Cardiac muscle cell (in vitro differentiated cells and primary cell): Measurements from ENCODE around the gene USP37. TPM values are rescaled to one million over a fixed set of nuclear protein-coding genes. Genes with fewer than 3 reads are reported as not detected.
"Not testable (repeated sequence)": the region's sequence is repeated elsewhere in the genome, so short reads cannot be mapped to it uniquely, and the experiment has no call there.

Source experiments
- DNase-seq, 2 donors: peaks; one replicate each; pipeline versions ENCODE4 v3.0.0 to v3.0.0-alpha.2; 2010 to 2017; ENCODE audit warnings: low read depth in 1 of 2, low spot score in 1 of 2
- H3K27ac ChIP-seq: fragments of 200-600 bp; sonication (generic); 2 replicates; pipeline ENCODE4 v1.5.1; 2016
- H3K27me3 ChIP-seq: fragments of 200-600 bp; sonication (generic); 2 replicates; pipeline ENCODE4 v1.6.0; 2016; ENCODE audit warnings: control low read depth
- H3K36me3 ChIP-seq: fragments of 200-600 bp; sonication (generic); 2 replicates; pipeline ENCODE4 v1.5.1; 2016; ENCODE audit warnings: control low read depth
- H3K4me1 ChIP-seq: fragments of 200-600 bp; sonication (generic); 2 replicates; pipeline ENCODE4 v1.8.1; 2017; ENCODE audit warnings: low read depth, mild to moderate bottlenecking, mixed run types
- H3K4me3 ChIP-seq: fragments of 200-600 bp; sonication (generic); 2 replicates; pipeline ENCODE4 v1.5.1; 2016; ENCODE audit warnings: mild to moderate bottlenecking
- H3K9me3 ChIP-seq: fragments of 200-600 bp; sonication (generic); 2 replicates; pipeline ENCODE4 v1.5.1; 2017; ENCODE audit warnings: low read depth, mild to moderate bottlenecking, control low read depth
- CTCF ChIP-seq: IDR thresholded peaks from 2 replicates; pipeline ENCODE4 v1.5.1; 2012; ENCODE audit warnings: low read depth, mild to moderate bottlenecking, low read length
- polyA plus RNA-seq: library from polyadenylated mRNA; unstranded; fragments of >200 nt; fragmentation: Nextera tagmentation; extraction: Ambion mirVana; gene quantifications from 2 replicates; pipeline ENCODE4 v1.2.1, GENCODE V29; 2016
- total RNA-seq: library from RNA; depleted of rRNA; stranded (reverse); fragments of >200 nt; gene quantifications from 2 replicates; pipeline ENCODE4 v1.2.3, GENCODE V29; 2016

The USP37 gene
- total and polyA plus RNA-seq, 2 experiments from 2014 or later = 5.8 to 14.3 TPM

- Histone ChIP-seq H3K27ac (no peak overlapping the region), H3K36me3 (peaks cover 5% of the 10 kb centered on the region), H3K4me1 (peaks cover 13% of the 10 kb centered on the region), H3K27me3 (no peaks in the 10 kb centered on the region), H3K9me3 (no peaks in the 10 kb centered on the region), H3K4me3 (no peak overlapping the region)
- no peak for TF ChIP-seq CTCF
- no peak for DNase-seq
Measured at GRCh38 chr2:218566296-218566695, 1.9 kb downstream of the USP37 start.

GRCh38 chr2:218564056-218564455 lies 4.1 kb downstream of the USP37 start:
- Histone ChIP-seq H3K4me3 (no peak overlapping the region), H3K27ac (no peak overlapping the region), H3K9me3 (no peaks in the 10 kb centered on the region), H3K36me3 (peaks cover 24% of the 10 kb centered on the region), H3K27me3 (no peaks in the 10 kb centered on the region), H3K4me1 (no peaks in the 10 kb centered on the region)
- DNase-seq = no peak
- no peak for TF ChIP-seq CTCF

- Histone ChIP-seq H3K4me3 (no peak overlapping the region), H3K27ac (no peak overlapping the region), H3K4me1 (no peaks in the 10 kb centered on the region), H3K36me3 (peaks cover 34% of the 10 kb centered on the region), H3K27me3 (no peaks in the 10 kb centered on the region), H3K9me3 (no peaks in the 10 kb centered on the region)
- TF ChIP-seq CTCF = no peak
- DNase-seq = no peak
Measured at GRCh38 chr2:218558986-218559385, 9.2 kb downstream of the USP37 start.

- Histone ChIP-seq H3K4me1 (no peaks in the 10 kb centered on the region), H3K27ac (no peak overlapping the region), H3K27me3 (no peaks in the 10 kb centered on the region), H3K36me3 (peaks cover 44% of the 10 kb centered on the region), H3K9me3 (no peaks in the 10 kb centered on the region), H3K4me3 (no peak overlapping the region)
- DNase-seq = no peak
- no peak for TF ChIP-seq CTCF
Measured at GRCh38 chr2:218557941-218558340, 10.2 kb downstream of the USP37 start.

GRCh38 chr2:218555527-218555926 lies 12.6 kb downstream of the USP37 start:
- Histone ChIP-seq H3K27me3 (no peaks in the 10 kb centered on the region), H3K36me3 (peaks cover 58% of the 10 kb centered on the region)

GRCh38 chr2:218554225-218554624 lies 13.9 kb downstream of the USP37 start:
- DNase-seq, H3K4me3 ChIP-seq, H3K27me3 ChIP-seq, H3K27ac ChIP-seq, H3K4me1 ChIP-seq, H3K9me3 ChIP-seq: not testable (repeated sequence)
- H3K36me3 ChIP-seq = peaks cover 49% of the 10 kb centered on the region

More at GRCh38 chr2:218555527-218555926, 12.6 kb downstream of the USP37 start:
- Histone ChIP-seq H3K4me1 (no peaks in the 10 kb centered on the region), H3K9me3 (no peaks in the 10 kb centered on the region), H3K27ac (no peak overlapping the region), H3K4me3 (no peak overlapping the region)
- no peak for TF ChIP-seq CTCF
- DNase-seq = no peak
